Measurements from ENCODE around the gene DTD1. TPM values are rescaled to one million over a fixed set of nuclear protein-coding genes. Genes with fewer than 3 reads are reported as not detected.

DTD1 gene
- total RNA-seq, 2 experiments from 2014 or later: 27.6 to 43.0 TPM

DNA sequence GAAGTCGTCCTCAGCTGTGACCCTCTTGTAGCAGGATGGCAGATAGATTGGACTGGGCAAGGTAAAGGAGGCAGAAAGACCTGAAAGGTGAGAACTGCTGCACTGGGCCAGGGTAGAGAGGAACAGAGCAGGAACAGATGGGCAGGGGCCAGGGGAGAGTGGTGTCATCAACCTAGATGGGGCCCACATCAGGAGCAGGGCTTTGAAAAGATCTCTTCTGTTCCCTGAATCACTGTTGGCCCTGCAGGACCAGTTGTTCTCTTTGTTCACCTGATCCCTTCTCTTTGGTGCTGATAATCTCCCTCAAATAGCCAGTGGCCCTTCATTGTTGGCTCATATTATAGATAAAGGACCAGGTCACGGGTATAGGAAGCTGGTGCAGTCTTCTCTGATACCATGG, 59.9 kb downstream of the DTD1 start:
- no peaks in the 10 kb centered on the region for H3K79me2 ChIP-seq (ENCODE audit: insufficient read depth, low read depth, low read length)
- H3K4me3 ChIP-seq (ENCODE audit: low read depth, low read length, poor library complexity, severe bottlenecking): no peak overlapping the region
- no peak overlapping the region for H3K27ac ChIP-seq (ENCODE audit: low read depth, low read length, poor library complexity, severe bottlenecking)
- H3K9me2 ChIP-seq (ENCODE audit: insufficient read depth, low read length): no peaks in the 10 kb centered on the region
- H3K4me2 ChIP-seq (ENCODE audit: low read length): no peak overlapping the region
- CTCF ChIA-PET (ENCODE audit: unreplicated experiment): no interaction called here
- TF ChIP-seq EZH2phosphoT487 (IDR thresholded peaks at IDR 0.05; ENCODE audit: borderline replicate concordance, low read depth, low read length) (no peak), CTCF (conservative IDR thresholded peaks at IDR 0.05; ENCODE audit: low read length) (no peak)
- no peaks in the 10 kb centered on the region for H3K9me3 ChIP-seq (ENCODE audit: low read length)
- no peaks in the 10 kb centered on the region for H3K4me1 ChIP-seq (ENCODE audit: insufficient read depth, low read length, poor library complexity, severe bottlenecking)
- no peak overlapping the region for H2AFZ ChIP-seq (ENCODE audit: low read length)
- H4K20me1 ChIP-seq (ENCODE audit: insufficient read depth, low read length): no peaks in the 10 kb centered on the region
- DNase-seq (ENCODE audit: low spot score): no peak
- intact Hi-C loops (cut with micrococcal nuclease; ENCODE audit: unreplicated experiment): no loop called here
- no TSS peak for BruUV-seq (replicated peaks)
- POLR2A ChIA-PET: no interaction called here
- no peaks in the 10 kb centered on the region for H3K36me3 ChIP-seq (ENCODE audit: insufficient read depth, low read length)

GRCh38 chr20:18650224-18650623, 62.4 kb downstream of the DTD1 start:
- Histone ChIP-seq H3K4me1 (ENCODE audit: insufficient read depth, low read length, poor library complexity, severe bottlenecking) (no peaks in the 10 kb centered on the region), H3K9me2 (ENCODE audit: insufficient read depth, low read length) (no peaks in the 10 kb centered on the region), H3K27ac (ENCODE audit: low read depth, low read length, poor library complexity, severe bottlenecking) (no peak overlapping the region), H4K20me1 (ENCODE audit: insufficient read depth, low read length) (no peaks in the 10 kb centered on the region), H3K4me3 (ENCODE audit: low read depth, low read length, poor library complexity, severe bottlenecking) (no peak overlapping the region), H3K79me2 (ENCODE audit: insufficient read depth, low read depth, low read length) (no peaks in the 10 kb centered on the region), H2AFZ (ENCODE audit: low read length) (no peak overlapping the region), H3K9me3 (ENCODE audit: low read length) (no peaks in the 10 kb centered on the region), H3K4me2 (ENCODE audit: low read length) (no peak overlapping the region), H3K36me3 (ENCODE audit: insufficient read depth, low read length) (no peaks in the 10 kb centered on the region)
- CTCF ChIA-PET (ENCODE audit: unreplicated experiment): no interaction called here
- no TSS peak for BruUV-seq (replicated peaks)
- POLR2A ChIA-PET: no interaction called here
- no peak for TF ChIP-seq CTCF (conservative IDR thresholded peaks at IDR 0.05; ENCODE audit: low read length)
- no peak for TF ChIP-seq EZH2phosphoT487 (IDR thresholded peaks at IDR 0.05; ENCODE audit: borderline replicate concordance, low read depth, low read length)
- no peak for DNase-seq (ENCODE audit: low spot score)
- intact Hi-C loops (cut with micrococcal nuclease; ENCODE audit: unreplicated experiment): no loop called here

DNA sequence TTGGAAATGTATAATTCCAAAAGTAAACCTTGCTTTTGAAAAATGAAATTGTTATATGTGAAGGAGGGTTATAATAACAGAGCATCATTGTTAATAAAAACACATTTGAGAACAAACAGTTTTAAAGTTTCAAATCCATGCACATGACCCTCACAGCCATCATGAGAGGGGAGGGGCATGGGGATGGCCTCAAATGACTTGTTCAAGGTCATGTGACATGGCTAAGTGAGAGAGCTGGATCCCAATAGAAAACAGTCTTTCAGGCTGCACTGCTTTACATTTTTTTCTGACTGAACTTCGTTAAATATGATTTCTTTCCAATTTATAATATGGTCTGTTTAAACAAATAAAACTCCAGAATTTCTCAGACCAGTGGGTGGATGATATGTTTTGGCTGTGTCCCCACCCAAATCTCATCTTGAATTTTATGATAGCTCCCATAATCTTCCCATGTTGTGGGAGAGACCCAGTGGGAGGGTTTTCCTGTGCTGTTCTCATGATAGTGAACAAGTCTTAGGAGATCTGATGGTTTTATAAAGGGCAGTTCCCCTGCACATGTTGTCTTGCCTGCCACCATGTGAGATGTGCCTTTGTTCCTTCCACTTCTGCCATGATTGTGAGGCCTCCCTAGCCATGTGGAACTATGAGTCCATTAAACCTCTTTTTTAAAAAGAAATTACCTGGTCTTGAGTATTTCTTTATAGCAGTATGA, 66.0 kb downstream of the DTD1 start:
- no peak for DNase-seq (ENCODE audit: low spot score)
- H3K4me2 ChIP-seq (ENCODE audit: low read length): no peak overlapping the region
- POLR2A ChIA-PET: interaction anchor here (0.5 to 1.1 kb wide), 3 partner anchors 19 to 1762 kb away, joined by 4 to 7 read pairs (median 4); no protein-coding TSS in a partner anchor
- H3K27ac ChIP-seq (ENCODE audit: low read depth, low read length, poor library complexity, severe bottlenecking): no peak overlapping the region
- TF ChIP-seq CTCF (conservative IDR thresholded peaks at IDR 0.05; ENCODE audit: low read length) (no peak), EZH2phosphoT487 (IDR thresholded peaks at IDR 0.05; ENCODE audit: borderline replicate concordance, low read depth, low read length) (no peak)
- H3K4me3 ChIP-seq (ENCODE audit: low read depth, low read length, poor library complexity, severe bottlenecking): no peak overlapping the region
- no peaks in the 10 kb centered on the region for H3K36me3 ChIP-seq (ENCODE audit: insufficient read depth, low read length)
- no peak overlapping the region for H2AFZ ChIP-seq (ENCODE audit: low read length)
- H3K4me1 ChIP-seq (ENCODE audit: insufficient read depth, low read length, poor library complexity, severe bottlenecking): peaks cover 3% of the 10 kb centered on the region
- CTCF ChIA-PET (ENCODE audit: unreplicated experiment): no interaction called here
- no peaks in the 10 kb centered on the region for H3K9me3 ChIP-seq (ENCODE audit: low read length)
- intact Hi-C loops (cut with micrococcal nuclease; ENCODE audit: unreplicated experiment): no loop called here
- no peaks in the 10 kb centered on the region for H3K79me2 ChIP-seq (ENCODE audit: insufficient read depth, low read depth, low read length)
- H4K20me1 ChIP-seq (ENCODE audit: insufficient read depth, low read length): no peaks in the 10 kb centered on the region
- H3K9me2 ChIP-seq (ENCODE audit: insufficient read depth, low read length): no peaks in the 10 kb centered on the region
- BruUV-seq (replicated peaks): no TSS peak
